Mesenchymal stem cell (in vitro differentiated cells and primary cell): ENCODE measurements around the gene COL9A1.

Experiments used
- DNase-seq: peaks from one replicate; pipeline ENCODE4 v3.0.0-alpha.2; 2013
- H2AFZ ChIP-seq: one replicate; pipeline ENCODE4 v1.6.1; 2013; ENCODE audit warnings: low read depth, mild to moderate bottlenecking, control low read depth, inconsistent platforms, low read length, moderate library complexity
- H2AK5ac ChIP-seq: 2 replicates; pipeline ENCODE4 v1.6.1; 2013; ENCODE audit warnings: low read length, moderate library complexity, mild to moderate bottlenecking, inconsistent platforms; ENCODE audit not compliant: severe bottlenecking
- H2BK120ac ChIP-seq: one replicate; pipeline ENCODE4 v1.6.1; 2013; ENCODE audit warnings: low read depth, mild to moderate bottlenecking, inconsistent platforms, low read length, moderate library complexity
- H2BK12ac ChIP-seq, 2 experiments: one replicate each; pipeline ENCODE4 v1.6.1; 2013; ENCODE audit warnings: inconsistent platforms in 2 of 2, low read length in 2 of 2, mild to moderate bottlenecking in 2 of 2, moderate library complexity in 2 of 2, control low read depth in 1 of 2
- H2BK15ac ChIP-seq: one replicate; pipeline ENCODE4 v1.6.1; 2013; ENCODE audit warnings: mild to moderate bottlenecking, low read depth, inconsistent platforms; ENCODE audit not compliant: poor library complexity, severe bottlenecking
- H2BK5ac ChIP-seq: 2 replicates; pipeline ENCODE4 v1.6.1; 2013; ENCODE audit warnings: low read depth, mild to moderate bottlenecking, low read length, control low read depth, inconsistent platforms; ENCODE audit not compliant: poor library complexity, severe bottlenecking
- H3K14ac ChIP-seq, 2 experiments: one replicate each; pipeline ENCODE4 v1.6.1; 2013; ENCODE audit warnings: inconsistent platforms in 2 of 2, low read length in 2 of 2, control low read depth in 1 of 2, mild to moderate bottlenecking in 1 of 2, moderate library complexity in 1 of 2
- H3K18ac ChIP-seq, 2 experiments: one replicate each; pipeline ENCODE4 v1.6.1; 2013; ENCODE audit warnings: inconsistent platforms in 2 of 2, low read length in 2 of 2, control low read depth in 1 of 2, low read depth in 1 of 2, mild to moderate bottlenecking in 1 of 2
- H3K23ac ChIP-seq, 2 experiments: one replicate each; pipeline ENCODE4 v1.6.1; 2013; ENCODE audit warnings: inconsistent platforms in 2 of 2, low read length in 2 of 2, mild to moderate bottlenecking in 2 of 2, moderate library complexity in 2 of 2, control low read depth in 1 of 2
- H3K27ac ChIP-seq: 2 replicates; pipeline ENCODE4 v1.5.1; 2013; ENCODE audit warnings: mild to moderate bottlenecking, moderate library complexity, low read length, control low read depth, inconsistent platforms; ENCODE audit not compliant: poor library complexity, severe bottlenecking
- H3K27me3 ChIP-seq, 2 experiments: 2 replicates each; pipeline versions ENCODE4 v1.6.1 to v1.7.0; 2013; ENCODE audit warnings: low read length in 2 of 2, mild to moderate bottlenecking in 2 of 2, moderate library complexity in 2 of 2, control low read depth in 1 of 2, inconsistent platforms in 1 of 2; ENCODE audit not compliant: control insufficient read depth in 1 of 2, insufficient read depth in 1 of 2
- H3K36me3 ChIP-seq, 2 experiments: 2 replicates each; pipeline versions ENCODE4 v1.6.1 to v1.7.0; 2013; ENCODE audit warnings: low read length in 2 of 2, control low read depth in 1 of 2, inconsistent platforms in 1 of 2, low read depth in 1 of 2, mild to moderate bottlenecking in 1 of 2; ENCODE audit not compliant: insufficient read depth in 2 of 2, control insufficient read depth in 1 of 2
- H3K4ac ChIP-seq, 2 experiments: one replicate each; pipeline ENCODE4 v1.6.1; 2013; ENCODE audit warnings: inconsistent platforms in 2 of 2, low read length in 2 of 2, mild to moderate bottlenecking in 2 of 2, moderate library complexity in 2 of 2, control low read depth in 1 of 2, low read depth in 1 of 2
- H3K4me1 ChIP-seq: 2 replicates; pipeline ENCODE4 v1.6.1; 2013; ENCODE audit warnings: low read depth, low read length, control low read depth; ENCODE audit not compliant: control insufficient read depth, insufficient read depth
- H3K4me2 ChIP-seq: 2 replicates; pipeline ENCODE4 v1.6.1; 2013; ENCODE audit warnings: low read length, mild to moderate bottlenecking, inconsistent platforms; ENCODE audit not compliant: poor library complexity, severe bottlenecking
- H3K4me3 ChIP-seq, 2 experiments: 2 replicates each; pipeline versions ENCODE4 v1.5.1 to v1.7.0; 2013; ENCODE audit warnings: low read length in 2 of 2, mild to moderate bottlenecking in 2 of 2, control low read depth in 1 of 2, low read depth in 1 of 2; ENCODE audit not compliant: insufficient read depth in 1 of 2
- H3K79me1 ChIP-seq: replicated peaks from 2 replicates; pipeline ENCODE4 v1.6.1; 2013; ENCODE audit warnings: mild to moderate bottlenecking, control low read depth, low read length, inconsistent platforms; ENCODE audit not compliant: poor library complexity, severe bottlenecking
- H3K9ac ChIP-seq: 2 replicates; pipeline ENCODE4 v1.7.0; 2013; ENCODE audit warnings: mild to moderate bottlenecking, low read length, moderate library complexity
- H3K9me3 ChIP-seq: 2 replicates; pipeline ENCODE4 v1.7.0; 2013; ENCODE audit warnings: mild to moderate bottlenecking, low read length; ENCODE audit not compliant: control insufficient read depth
- H4K8ac ChIP-seq: one replicate; pipeline ENCODE4 v1.6.1; 2013; ENCODE audit warnings: inconsistent platforms, mild to moderate bottlenecking, low read length, moderate library complexity
- H4K91ac ChIP-seq: one replicate; pipeline ENCODE4 v1.6.1; 2013; ENCODE audit warnings: mild to moderate bottlenecking, low read length, inconsistent platforms
- WGBS: methylation state at CpG from one replicate; pipeline ENCODE4 v1.1.7; 2013; ENCODE audit warnings: mixed read lengths; 5-methylcytosine and 5-hydroxymethylcytosine counted together

The COL9A1 gene

DNA sequence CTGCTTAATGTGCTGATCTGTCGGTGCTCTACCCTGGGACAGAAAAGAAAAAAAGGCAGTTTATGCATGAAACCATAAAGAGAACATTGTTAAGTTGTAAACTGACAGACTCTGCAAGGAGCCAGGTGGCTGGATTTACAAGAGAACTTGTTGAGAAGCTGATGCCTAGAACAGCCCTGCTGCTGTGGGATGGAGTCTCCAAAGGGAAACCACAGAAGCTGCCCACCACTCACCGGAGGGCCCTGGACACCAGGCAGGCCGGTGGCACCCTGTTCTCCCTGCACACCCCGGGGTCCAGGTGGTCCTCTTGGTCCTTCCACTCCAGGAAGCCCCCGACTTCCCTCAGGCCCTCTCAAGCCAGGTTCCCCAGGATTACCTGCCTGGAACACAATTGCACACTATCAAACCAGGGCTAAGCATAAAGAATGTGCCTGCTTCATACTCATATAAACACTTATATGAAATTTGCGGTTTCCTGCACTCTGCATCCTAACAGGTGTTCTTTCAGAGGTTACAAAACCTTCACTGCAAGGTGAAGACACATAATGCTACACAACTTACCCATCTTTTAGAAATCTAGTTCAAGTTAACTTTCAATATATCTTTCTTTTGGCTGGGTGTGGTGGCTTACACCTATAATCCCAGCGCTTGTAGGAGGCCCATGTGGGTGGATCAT lies 68.2 kb downstream of the COL9A1 start:
- H2BK120ac ChIP-seq: no peak overlapping the region
- no peak for DNase-seq
- H3K9me3 ChIP-seq: no peaks in the 10 kb centered on the region
- no peak overlapping the region for H2BK5ac ChIP-seq
- H2BK15ac ChIP-seq: no peak overlapping the region
- no peak overlapping the region for H3K4ac ChIP-seq
- no peak overlapping the region for H2BK12ac ChIP-seq
- no peaks in the 10 kb centered on the region for H3K79me1 ChIP-seq
- H3K36me3 ChIP-seq: no peaks in the 10 kb centered on the region
- no peak overlapping the region for H3K23ac ChIP-seq
- H2AFZ ChIP-seq: no peak overlapping the region
- no peak overlapping the region for H3K18ac ChIP-seq
- no peak overlapping the region for H3K4me3 ChIP-seq
- H4K91ac ChIP-seq: no peak overlapping the region
- no peak overlapping the region for H3K9ac ChIP-seq
- H3K4me2 ChIP-seq: no peak overlapping the region
- H3K27ac ChIP-seq: no peak overlapping the region
- no peak overlapping the region for H4K8ac ChIP-seq
- H3K4me1 ChIP-seq: no peaks in the 10 kb centered on the region
- 89% methylated on average over 7 of the region's 7 CpGs for WGBS
- H3K14ac ChIP-seq: no peak overlapping the region
- H2AK5ac ChIP-seq: no peak overlapping the region
- H3K27me3 ChIP-seq: peaks cover 3 to 9% of the 10 kb centered on the region in 2 experiments

DNA sequence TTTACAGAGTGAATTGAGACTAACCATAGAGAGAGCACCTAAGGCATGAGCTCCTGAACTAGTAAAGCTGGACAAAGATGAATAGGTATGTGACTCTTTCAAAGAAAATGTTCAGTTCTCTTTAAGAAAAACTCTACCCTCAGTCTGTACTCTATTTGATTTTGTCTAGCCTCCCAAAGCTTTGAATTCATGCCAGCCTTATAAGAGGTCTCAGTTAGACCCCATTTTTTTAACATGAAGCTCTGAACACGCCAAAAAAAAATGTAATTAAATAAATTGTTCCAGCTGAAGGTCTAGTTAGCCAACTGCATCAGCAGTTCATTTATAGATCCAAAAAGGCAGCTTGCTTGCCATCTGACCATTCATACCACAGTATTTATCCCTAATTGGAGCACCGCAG lies 71.6 kb downstream of the COL9A1 start:
- no peak overlapping the region for H3K4ac ChIP-seq

DNA sequence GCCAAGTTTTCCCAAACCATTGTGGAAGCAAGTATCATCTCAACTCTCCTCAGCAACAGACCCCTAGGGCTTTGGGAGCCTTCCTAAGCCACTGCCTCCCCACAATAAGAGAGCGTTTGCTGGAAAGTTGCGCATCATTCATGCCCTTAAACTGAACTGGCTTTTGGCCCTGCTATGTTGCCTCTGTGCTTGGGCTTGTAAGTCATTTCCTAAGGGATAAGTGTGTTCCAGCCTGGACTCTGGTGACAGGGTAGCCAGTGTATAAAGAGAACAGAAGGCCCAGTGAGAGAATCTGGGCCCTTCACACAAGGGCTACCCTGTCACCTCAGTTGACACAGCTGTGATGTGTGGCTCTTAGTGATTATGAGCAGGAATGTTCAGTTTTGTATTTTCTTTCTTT lies 77.8 kb downstream of the COL9A1 start:
- Histone ChIP-seq H3K14ac (no peak overlapping the region), H2BK12ac (no peak overlapping the region), H3K79me1 (no peaks in the 10 kb centered on the region), H3K4me1 (no peaks in the 10 kb centered on the region), H3K4me2 (no peak overlapping the region), H2BK15ac (no peak overlapping the region), H2BK5ac (no peak overlapping the region), H2BK120ac (no peak overlapping the region), H3K27ac (no peak overlapping the region), H2AK5ac (no peak overlapping the region), H3K18ac (no peak overlapping the region), H4K91ac (no peak overlapping the region), H3K4me3 (no peak overlapping the region), H2AFZ (no peak overlapping the region), H3K9me3 (no peaks in the 10 kb centered on the region), H3K4ac (no peak overlapping the region), H3K23ac (no peak overlapping the region), H3K9ac (no peak overlapping the region), H3K27me3 (peaks cover 9 to 16% of the 10 kb centered on the region in 2 experiments), H3K36me3 (no peaks in the 10 kb centered on the region), H4K8ac (no peak overlapping the region)
- DNase-seq: no peak
- WGBS: 83% methylated on average over 2 of the region's 2 CpGs

More for the DNA sequence above, 71.6 kb downstream of the COL9A1 start:
- Histone ChIP-seq H4K91ac (no peak overlapping the region), H3K4me1 (no peaks in the 10 kb centered on the region), H3K4me2 (no peak overlapping the region), H2BK12ac (no peak overlapping the region), H3K27me3 (no peaks in the 10 kb centered on the region), H3K27ac (no peak overlapping the region), H3K9ac (no peak overlapping the region), H2BK5ac (no peak overlapping the region), H3K79me1 (no peaks in the 10 kb centered on the region), H2BK15ac (no peak overlapping the region), H3K9me3 (no peaks in the 10 kb centered on the region), H3K14ac (no peak overlapping the region), H2AK5ac (no peak overlapping the region), H3K4me3 (no peak overlapping the region), H3K36me3 (no peaks in the 10 kb centered on the region), H4K8ac (no peak overlapping the region), H3K18ac (no peak overlapping the region), H3K23ac (no peak overlapping the region), H2BK120ac (no peak overlapping the region), H2AFZ (no peak overlapping the region)
- no peak for DNase-seq
- 88% methylated on average over 2 of the region's 2 CpGs for WGBS

DNA sequence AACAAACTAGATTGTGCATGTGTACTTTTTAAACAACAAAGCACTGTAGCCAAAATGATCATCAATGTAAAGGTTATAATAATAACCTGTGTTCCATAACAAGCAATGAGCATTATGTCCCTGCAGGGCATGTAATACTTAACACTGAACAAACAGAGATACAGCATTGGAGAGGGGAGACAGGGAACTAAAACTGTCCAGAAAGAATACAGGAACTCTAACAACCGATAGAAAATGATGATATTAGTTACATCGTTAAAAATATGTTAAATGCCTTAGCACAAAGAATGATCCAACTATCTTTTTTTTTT lies 80.5 kb downstream of the COL9A1 start:
- Histone ChIP-seq H4K8ac (no peak overlapping the region), H2AK5ac (no peak overlapping the region), H2BK5ac (no peak overlapping the region), H3K9me3 (no peaks in the 10 kb centered on the region), H3K14ac (no peak overlapping the region), H3K4me2 (no peak overlapping the region), H3K4me3 (no peak overlapping the region), H3K18ac (no peak overlapping the region), H2BK15ac (no peak overlapping the region), H3K27ac (no peak overlapping the region), H4K91ac (no peak overlapping the region), H3K23ac (no peak overlapping the region), H3K36me3 (no peaks in the 10 kb centered on the region), H3K4me1 (no peaks in the 10 kb centered on the region), H3K4ac (no peak overlapping the region), H2BK120ac (no peak overlapping the region), H2AFZ (no peak overlapping the region), H2BK12ac (no peak overlapping the region), H3K27me3 (peaks cover 18 to 22% of the 10 kb centered on the region in 2 experiments), H3K9ac (no peak overlapping the region), H3K79me1 (no peaks in the 10 kb centered on the region)
- DNase-seq: no peak
- WGBS: no CpG with 5 or more reads among the region's 2 CpGs
